ENCODE data around the gene C2CD3.

C2CD3 gene

GRCh38 chr11:74021998-74022397, 148.8 kb downstream of the C2CD3 start:
- no peak for DNase-seq (ENCODE audit: extremely low read depth in 1 of 2, low read depth in 1 of 2)

GRCh38 chr11:74020539-74020938, 150.3 kb downstream of the C2CD3 start:
- no peak for DNase-seq (ENCODE audit: extremely low read depth in 1 of 2, low read depth in 1 of 2)

- no peak for DNase-seq (ENCODE audit: extremely low read depth in 1 of 2, low read depth in 1 of 2)
Measured at GRCh38 chr11:74019860-74020259, 150.9 kb downstream of the C2CD3 start.

- DNase-seq (ENCODE audit: extremely low read depth in 1 of 2, low read depth in 1 of 2) = no peak
Measured at GRCh38 chr11:74019104-74019738, 151.6 kb downstream of the C2CD3 start.

GRCh38 chr11:74018331-74019005, 152.3 kb downstream of the C2CD3 start:
- DNase-seq (ENCODE audit: extremely low read depth in 1 of 2, low read depth in 1 of 2) = no peak

GRCh38 chr11:74017631-74018030, 153.2 kb downstream of the C2CD3 start:
- no peak for DNase-seq (ENCODE audit: extremely low read depth in 1 of 2, low read depth in 1 of 2)

GRCh38 chr11:74015919-74016684, 154.7 kb downstream of the C2CD3 start:
- no peak for DNase-seq (ENCODE audit: extremely low read depth in 1 of 2, low read depth in 1 of 2)

GRCh38 chr11:74014880-74015279, 155.9 kb downstream of the C2CD3 start:
- DNase-seq (ENCODE audit: extremely low read depth in 1 of 2, low read depth in 1 of 2) = no peak

GRCh38 chr11:74013141-74013540, 157.7 kb downstream of the C2CD3 start:
- no peak for DNase-seq (ENCODE audit: extremely low read depth in 1 of 2, low read depth in 1 of 2)

GRCh38 chr11:74012074-74012809, 158.6 kb downstream of the C2CD3 start:
- no peak for DNase-seq (ENCODE audit: extremely low read depth in 1 of 2, low read depth in 1 of 2)

GRCh38 chr11:74011360-74012073, 159.3 kb downstream of the C2CD3 start:
- no peak for DNase-seq (ENCODE audit: extremely low read depth in 1 of 2, low read depth in 1 of 2)

- no peak for DNase-seq (ENCODE audit: extremely low read depth in 1 of 2, low read depth in 1 of 2)
Measured at GRCh38 chr11:74010306-74011300, 160.2 kb downstream of the C2CD3 start.

- DNase-seq (ENCODE audit: extremely low read depth in 1 of 2, low read depth in 1 of 2) = no peak
Measured at GRCh38 chr11:74009675-74010305, 161.0 kb downstream of the C2CD3 start.

- DNase-seq (ENCODE audit: extremely low read depth in 1 of 2, low read depth in 1 of 2) = no peak
Measured at GRCh38 chr11:74009230-74009547, 161.6 kb downstream of the C2CD3 start.

- DNase-seq (ENCODE audit: extremely low read depth in 1 of 2, low read depth in 1 of 2) = no peak
Measured at GRCh38 chr11:74008373-74009229, 162.2 kb downstream of the C2CD3 start, which contains the start of gene UCP3. TSS of gene UCP3 (minus strand) at chr11:74009085. CDS start at chr11:74007042, 2,043 bp downstream.

- no peak for DNase-seq (ENCODE audit: extremely low read depth in 1 of 2, low read depth in 1 of 2)
Measured at GRCh38 chr11:74007691-74008372, 163.0 kb downstream of the C2CD3 start.

GRCh38 chr11:74006743-74007304, 164.0 kb downstream of the C2CD3 start:
- DNase-seq (ENCODE audit: extremely low read depth in 1 of 2, low read depth in 1 of 2) = no peak

All from activated CD8-positive, alpha-beta memory T cell treated with anti-CD3 and anti-CD28 coated beads for 1 hour (primary cell).